Measurements from ENCODE around the gene UBIAD1. TPM values are rescaled to one million over a fixed set of nuclear protein-coding genes. Genes with fewer than 3 reads are reported as not detected.

Gene UBIAD1
- total and polyA plus RNA-seq, 3 donors from 2014 or later, result 25.8 to 32.0 (median 29.3) TPM

DNA sequence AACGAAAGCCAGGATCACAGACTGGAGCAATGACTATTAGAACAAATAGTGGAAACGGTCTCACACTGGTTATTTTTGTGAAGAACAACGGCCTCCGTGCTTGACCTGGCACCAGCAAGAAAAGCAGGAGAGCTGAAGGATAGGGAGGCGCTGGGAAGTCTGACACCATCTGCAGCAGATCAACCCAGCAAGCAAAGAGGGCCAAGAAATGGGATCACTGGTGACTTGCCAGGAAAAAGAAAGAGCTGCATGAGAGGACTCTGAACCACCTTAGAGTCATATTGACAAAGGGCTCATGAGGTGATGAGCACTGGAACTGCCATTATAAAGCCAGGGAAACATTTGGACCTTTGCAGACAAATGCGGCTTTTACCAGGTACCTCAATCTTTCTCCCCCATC lies 35.6 kb upstream of the UBIAD1 start:
- H3K27ac ChIP-seq, result peak overlapping the region in 1 of 2 donors; percentile 16
- no peak for DNase-seq
- no peaks in the 10 kb centered on the region for H3K36me3 ChIP-seq (ENCODE audit: low read depth, missing control alignments)
- intact Hi-C loops (cut with DNase I; ENCODE audit: low total_unique reads), result no loop called here
- no peaks in the 10 kb centered on the region for H3K27me3 ChIP-seq
- 54 to 74% methylated on average over 6 of the region's 6 CpGs for WGBS, 2 donors
- H3K4me1 ChIP-seq, result no peaks in the 10 kb centered on the region
- TF ChIP-seq, protein P1, sequence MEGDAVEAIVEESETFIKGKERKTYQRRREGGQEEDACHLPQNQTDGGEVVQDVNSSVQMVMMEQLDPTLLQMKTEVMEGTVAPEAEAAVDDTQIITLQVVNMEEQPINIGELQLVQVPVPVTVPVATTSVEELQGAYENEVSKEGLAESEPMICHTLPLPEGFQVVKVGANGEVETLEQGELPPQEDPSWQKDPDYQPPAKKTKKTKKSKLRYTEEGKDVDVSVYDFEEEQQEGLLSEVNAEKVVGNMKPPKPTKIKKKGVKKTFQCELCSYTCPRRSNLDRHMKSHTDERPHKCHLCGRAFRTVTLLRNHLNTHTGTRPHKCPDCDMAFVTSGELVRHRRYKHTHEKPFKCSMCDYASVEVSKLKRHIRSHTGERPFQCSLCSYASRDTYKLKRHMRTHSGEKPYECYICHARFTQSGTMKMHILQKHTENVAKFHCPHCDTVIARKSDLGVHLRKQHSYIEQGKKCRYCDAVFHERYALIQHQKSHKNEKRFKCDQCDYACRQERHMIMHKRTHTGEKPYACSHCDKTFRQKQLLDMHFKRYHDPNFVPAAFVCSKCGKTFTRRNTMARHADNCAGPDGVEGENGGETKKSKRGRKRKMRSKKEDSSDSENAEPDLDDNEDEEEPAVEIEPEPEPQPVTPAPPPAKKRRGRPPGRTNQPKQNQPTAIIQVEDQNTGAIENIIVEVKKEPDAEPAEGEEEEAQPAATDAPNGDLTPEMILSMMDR (IDR thresholded peaks at IDR 0.05), result no peak
- no peak overlapping the region for H3K4me3 ChIP-seq
- no peaks in the 10 kb centered on the region for H3K9me3 ChIP-seq

- H3K9me3 ChIP-seq, result no peaks in the 10 kb centered on the region
- no peak overlapping the region for H3K4me3 ChIP-seq
- intact Hi-C loops (cut with DNase I; ENCODE audit: low total_unique reads), result no loop called here
- H3K27ac ChIP-seq, result no peak overlapping the region
- H3K27me3 ChIP-seq, result no peaks in the 10 kb centered on the region
- no peaks in the 10 kb centered on the region for H3K36me3 ChIP-seq (ENCODE audit: low read depth, missing control alignments)
- WGBS, 2 donors, result 92% methylated on average over 7 of the region's 7 CpGs
- DNase-seq, result no peak
- H3K4me1 ChIP-seq, result no peaks in the 10 kb centered on the region
- TF ChIP-seq, protein P1 (IDR thresholded peaks at IDR 0.05), result no peak
- no peak for TF ChIP-seq POLR2A (IDR thresholded peaks at IDR 0.05)
These were observed 34.7 kb upstream of the UBIAD1 start for GRCh38 chr1:11238311-11238710.

GRCh38 chr1:11245248-11245647 lies 27.8 kb upstream of the UBIAD1 start:
- Histone ChIP-seq H3K27me3 (no peaks in the 10 kb centered on the region), H3K4me1 (no peaks in the 10 kb centered on the region), H3K27ac (no peak overlapping the region), H3K9me3 (no peaks in the 10 kb centered on the region), H3K4me3 (no peak overlapping the region), H3K36me3 (ENCODE audit: low read depth, missing control alignments) (no peaks in the 10 kb centered on the region)
- no peak for DNase-seq
- TF ChIP-seq, protein P1 (IDR thresholded peaks at IDR 0.05), result no peak
- no peak for TF ChIP-seq POLR2A (IDR thresholded peaks at IDR 0.05)
- WGBS, 2 donors, result 89 to 96% methylated on average over 3 of the region's 3 CpGs
- intact Hi-C loops (cut with DNase I; ENCODE audit: low total_unique reads), result no loop called here

GRCh38 chr1:11245904-11246719 lies 26.9 kb upstream of the UBIAD1 start:
- no peaks in the 10 kb centered on the region for H3K4me1 ChIP-seq
- no peaks in the 10 kb centered on the region for H3K27me3 ChIP-seq
- TF ChIP-seq POLR2A (IDR thresholded peaks at IDR 0.05), result no peak
- TF ChIP-seq, protein P1 (IDR thresholded peaks at IDR 0.05), result no peak
- no peaks in the 10 kb centered on the region for H3K9me3 ChIP-seq
- H3K36me3 ChIP-seq (ENCODE audit: low read depth, missing control alignments), result no peaks in the 10 kb centered on the region
- no peak overlapping the region for H3K27ac ChIP-seq
- 89 to 91% methylated on average over 7 of the region's 7 CpGs for WGBS, 2 donors
- H3K4me3 ChIP-seq, result no peak overlapping the region
- no peak for DNase-seq
- intact Hi-C loops (cut with DNase I; ENCODE audit: low total_unique reads), result no loop called here

DNA sequence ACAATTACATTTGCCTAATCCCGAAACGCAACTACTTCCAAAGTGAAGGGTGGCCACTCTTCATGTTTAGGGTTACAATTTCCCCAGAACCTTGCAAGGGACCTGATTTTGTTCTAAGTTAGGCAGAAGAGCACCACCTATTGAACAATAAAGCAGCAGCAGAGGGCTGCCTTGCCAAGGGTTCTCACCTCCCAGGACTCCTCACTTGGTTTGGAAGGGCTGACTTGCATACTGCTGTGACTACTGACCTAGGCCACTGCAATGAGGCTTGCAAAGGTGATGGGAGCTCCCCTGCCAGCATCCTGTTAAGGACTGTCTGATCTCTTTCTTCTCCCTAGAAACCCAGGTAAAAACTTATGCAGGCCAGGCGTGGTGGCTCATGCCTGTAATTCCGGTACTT lies 24.8 kb upstream of the UBIAD1 start:
- Histone ChIP-seq H3K9me3 (no peaks in the 10 kb centered on the region), H3K27me3 (no peaks in the 10 kb centered on the region), H3K27ac (no peak overlapping the region), H3K36me3 (ENCODE audit: low read depth, missing control alignments) (no peaks in the 10 kb centered on the region), H3K4me3 (no peak overlapping the region), H3K4me1 (no peaks in the 10 kb centered on the region)
- intact Hi-C loops (cut with DNase I; ENCODE audit: low total_unique reads), result no loop called here
- WGBS, 2 donors, result 94 to 97% methylated on average over 4 of the region's 4 CpGs
- DNase-seq, result no peak
- TF ChIP-seq POLR2A (IDR thresholded peaks at IDR 0.05), result no peak
- TF ChIP-seq, protein P1 (IDR thresholded peaks at IDR 0.05), result no peak
